Loucy (cell line): ENCODE measurements around the gene TRIM75.
A peak's percentile ranks its signal among the peaks of the same experiment; 100 is the strongest.
"Not testable (repeated sequence)": the region's sequence is repeated elsewhere in the genome, so short reads cannot be mapped to it uniquely, and the experiment has no call there.

Experiments used
- H2AFZ ChIP-seq: fragments of 200-600 bp; sonication (generic); 2 replicates; pipeline ENCODE4 v1.6.0; 2016; ENCODE audit warnings: antibody characterized with exemption, mild to moderate bottlenecking, low read length, moderate library complexity
- H3F3A ChIP-seq: fragments of 200-600 bp; 2 replicates; pipeline ENCODE4 v1.6.0; 2016; ENCODE audit warnings: antibody characterized with exemption, low read depth, mild to moderate bottlenecking
- H3K27me3 ChIP-seq: fragments of 200-600 bp; sonication (generic); 2 replicates; pipeline ENCODE4 v1.6.1; 2014; ENCODE audit warnings: low read length, mild to moderate bottlenecking; ENCODE audit not compliant: insufficient read depth, poor library complexity, severe bottlenecking
- H3K36me3 ChIP-seq: fragments of 200-600 bp; sonication (generic); 2 replicates; pipeline ENCODE4 v1.6.1; 2016; ENCODE audit warnings: low read length; ENCODE audit not compliant: insufficient read depth
- H3K4me1 ChIP-seq: fragments of 200-600 bp; sonication (generic); 2 replicates; pipeline ENCODE4 v1.5.1; 2014; ENCODE audit warnings: low read length, mild to moderate bottlenecking; ENCODE audit not compliant: insufficient read depth, poor library complexity, severe bottlenecking
- H3K4me2 ChIP-seq: fragments of 200-600 bp; sonication (generic); 2 replicates; pipeline ENCODE4 v1.6.0; 2014; ENCODE audit warnings: antibody characterized with exemption, low read length, low read depth, mild to moderate bottlenecking; ENCODE audit not compliant: poor library complexity, severe bottlenecking
- H3K4me3 ChIP-seq: fragments of 200-600 bp; sonication (generic); 2 replicates; pipeline ENCODE4 v1.5.1; 2014; ENCODE audit warnings: low read length, mild to moderate bottlenecking, mixed read lengths; ENCODE audit not compliant: poor library complexity, severe bottlenecking
- H3K79me2 ChIP-seq: fragments of 200-600 bp; sonication (generic); 2 replicates; pipeline ENCODE4 v1.6.1; 2014; ENCODE audit warnings: low read length; ENCODE audit not compliant: insufficient read depth
- H3K9ac ChIP-seq: fragments of 200-600 bp; sonication (generic); 2 replicates; pipeline ENCODE4 v1.6.0; 2014; ENCODE audit warnings: mild to moderate bottlenecking, low read depth, low read length, moderate library complexity; ENCODE audit not compliant: poor library complexity, severe bottlenecking
- H3K9me2 ChIP-seq: fragments of 200-600 bp; sonication (generic); replicated peaks from 2 replicates; pipeline ENCODE4 v1.6.1; 2016; ENCODE audit warnings: low read depth, low read length, mixed read lengths
- H3K9me3 ChIP-seq: fragments of 200-600 bp; sonication (generic); 2 replicates; pipeline ENCODE4 v1.6.1; 2014; ENCODE audit warnings: mild to moderate bottlenecking, antibody characterized with exemption, low read length, low read depth; ENCODE audit not compliant: insufficient read depth
- H4K20me1 ChIP-seq: fragments of 200-600 bp; sonication (generic); 2 replicates; pipeline ENCODE4 v1.6.0; 2014; ENCODE audit warnings: antibody characterized with exemption, low read length, mild to moderate bottlenecking; ENCODE audit not compliant: insufficient read depth, poor library complexity, severe bottlenecking
- CTCF ChIP-seq: fragments of 200-600 bp; sonication (generic); conservative IDR thresholded peaks from 2 replicates; pipeline ENCODE4 v1.5.1; 2014; ENCODE audit warnings: mild to moderate bottlenecking, antibody characterized with exemption, low read length
- EZH2phosphoT487 ChIP-seq: fragments of 200-600 bp; IDR thresholded peaks from 2 replicates; pipeline ENCODE4 v1.6.1; 2018; ENCODE audit warnings: antibody characterized with exemption, mild to moderate bottlenecking, moderate library complexity, borderline replicate concordance

The TRIM75 gene

GRCh38 chr4:165060938-165061337, 7.3 kb downstream of the TRIM75 start:
- Histone ChIP-seq H4K20me1 (no peaks in the 10 kb centered on the region), H3K9ac (no peak overlapping the region), H3K4me2 (no peak overlapping the region), H3K4me1 (no peaks in the 10 kb centered on the region), H3K9me3 (no peaks in the 10 kb centered on the region), H3K36me3 (no peaks in the 10 kb centered on the region), H3F3A (no peaks in the 10 kb centered on the region), H3K27me3 (no peaks in the 10 kb centered on the region), H2AFZ (no peak overlapping the region), H3K4me3 (no peak overlapping the region), H3K9me2 (no peaks in the 10 kb centered on the region), H3K79me2 (no peaks in the 10 kb centered on the region)
- TF ChIP-seq EZH2phosphoT487 (no peak), CTCF (peak; percentile 56)

- H3K4me1 ChIP-seq, result no peaks in the 10 kb centered on the region
- no peak overlapping the region for H3K4me3 ChIP-seq
- TF ChIP-seq EZH2phosphoT487 (no peak), CTCF (no peak)
- H3K9ac ChIP-seq, result no peak overlapping the region
- no peaks in the 10 kb centered on the region for H3K9me3 ChIP-seq
- H3K4me2 ChIP-seq, result no peak overlapping the region
- no peaks in the 10 kb centered on the region for H3K9me2 ChIP-seq
- no peaks in the 10 kb centered on the region for H4K20me1 ChIP-seq
- no peaks in the 10 kb centered on the region for H3K36me3 ChIP-seq
- H3K27me3 ChIP-seq, result no peaks in the 10 kb centered on the region
- no peak overlapping the region for H2AFZ ChIP-seq
- no peaks in the 10 kb centered on the region for H3K79me2 ChIP-seq
- H3F3A ChIP-seq, result no peaks in the 10 kb centered on the region
These were observed 16.9 kb downstream of the TRIM75 start for GRCh38 chr4:165070560-165070959.

GRCh38 chr4:165073346-165073745, 19.7 kb downstream of the TRIM75 start:
- H4K20me1 ChIP-seq, H3K27me3 ChIP-seq, H3K9me2 ChIP-seq, H3K4me2 ChIP-seq, H2AFZ ChIP-seq, H3F3A ChIP-seq, H3K4me3 ChIP-seq, H3K79me2 ChIP-seq, H3K36me3 ChIP-seq, H3K9me3 ChIP-seq, H3K4me1 ChIP-seq, H3K9ac ChIP-seq: not testable (repeated sequence)

- no peak overlapping the region for H3K4me2 ChIP-seq
These were observed 23.4 kb downstream of the TRIM75 start for GRCh38 chr4:165077034-165077578.

More at GRCh38 chr4:165077034-165077578, 23.4 kb downstream of the TRIM75 start:
- Histone ChIP-seq H3K9me3 (no peaks in the 10 kb centered on the region), H3K4me1 (no peaks in the 10 kb centered on the region), H3K27me3 (no peaks in the 10 kb centered on the region), H3K9ac (no peak overlapping the region), H3K36me3 (peaks cover 7% of the 10 kb centered on the region; the same call in 1 of the 2 replicates), H3K79me2 (no peaks in the 10 kb centered on the region), H3F3A (no peaks in the 10 kb centered on the region), H2AFZ (no peak overlapping the region), H3K9me2 (no peaks in the 10 kb centered on the region), H4K20me1 (no peaks in the 10 kb centered on the region), H3K4me3 (no peak overlapping the region)
- TF ChIP-seq EZH2phosphoT487 (no peak), CTCF (no peak)
